HepG2 (cell line): Measurements from ENCODE around the gene AFF2. TPM values are rescaled to one million over a fixed set of nuclear protein-coding genes. Genes with fewer than 3 reads are reported as not detected.

ENCODE experiments used
- ATAC-seq: fragments of 200-7000 bp; cut with Tn5 transposase; 3 replicates; pipeline ENCODE4 v1.9.1; 2020; ENCODE audit warnings: mild to moderate bottlenecking, moderate library complexity
- BruUV-seq: library from RNA; stranded (reverse); fragments of 400-500 nt; replicated peaks from 2 replicates; lab custom pipeline; 2021; lab: Mats Ljungman, UMichigan
- CTCF ChIA-PET: fragments of 300-600 bp; formaldehyde crosslinking; extraction: SDS; loops from one replicate; lab custom pipeline; 2021; ENCODE audit warnings: low total read pairs, inconsistent platforms, low intra/inter-chr PET ratio; lab: Yijun Ruan, JAX
- POLR2A ChIA-PET: fragments of 350-600 bp; sonication (Branson Sonifier 250); formaldehyde crosslinking; loops from one replicate; lab custom pipeline; 2020; ENCODE audit warnings: antibody characterized with exemption, inconsistent platforms; lab: Yijun Ruan, JAX
- DNase-seq: peaks from one replicate; pipeline ENCODE4 v3.0.0-alpha.2; 2015; ENCODE audit warnings: low spot score
- FAIRE-seq: peaks from 3 replicates; lab custom pipeline; 2011; peaks lifted over from hg19 to GRCh38; lab: Jason Lieb, UNC
- H2AFZ ChIP-seq: one replicate; pipeline ENCODE4 v1.6.1; 2011; ENCODE audit warnings: low read length, inconsistent platforms
- H3K27ac ChIP-seq: fragments of 300-600 bp; 3 replicates; pipeline ENCODE4 v1.8.0; 2011; ENCODE audit warnings: mixed run types, mild to moderate bottlenecking, mixed read lengths, low read length, inconsistent platforms; ENCODE audit not compliant: insufficient read depth; ENCODE audit errors: extremely low read length
- H3K27me3 ChIP-seq, 2 experiments: fragments of 200-600 bp in 1 of 2; 2 replicates in 1 of 2; 3 replicates in 1 of 2; pipeline versions ENCODE4 v1.6.0 to v1.8.0; 2011; ENCODE audit warnings: low read length in 2 of 2, mild to moderate bottlenecking in 2 of 2, moderate library complexity in 2 of 2, inconsistent platforms in 1 of 2; ENCODE audit not compliant: insufficient read depth in 2 of 2, control insufficient read depth in 1 of 2
- H3K36me3 ChIP-seq, 2 experiments: fragments of 200-600 bp in 1 of 2; replicated peaks in 1 of 2; 2 replicates in 1 of 2; 3 replicates in 1 of 2; pipeline versions ENCODE4 v1.5.1 to v1.8.0; 2011; ENCODE audit warnings: low read length in 2 of 2, inconsistent platforms in 1 of 2; ENCODE audit not compliant: insufficient read depth in 2 of 2, control insufficient read depth in 1 of 2
- H3K4me1 ChIP-seq: 2 replicates; pipeline ENCODE4 v1.5.1; 2012; ENCODE audit warnings: low read length, inconsistent platforms; ENCODE audit not compliant: insufficient read depth
- H3K4me2 ChIP-seq: 2 replicates; pipeline ENCODE4 v1.6.0; 2011; ENCODE audit warnings: low read depth, low read length, inconsistent platforms
- H3K4me3 ChIP-seq, 3 experiments: fragments of 200-600 bp in 1 of 3; sonication (generic), shearing (Covaris generic) in 1 of 3; replicated peaks in 1 of 3; 2 replicates each; pipeline ENCODE4 v1.5.1; 2011 to 2016; ENCODE audit warnings: low read length in 3 of 3, inconsistent platforms in 2 of 3, low read depth in 2 of 3, mild to moderate bottlenecking in 2 of 3, control low read depth in 1 of 3, mixed read lengths in 1 of 3; ENCODE audit not compliant: insufficient read depth in 1 of 3
- H3K79me2 ChIP-seq: one replicate; pipeline ENCODE4 v1.6.1; 2011; ENCODE audit warnings: low read length, inconsistent platforms; ENCODE audit not compliant: insufficient read depth
- H3K9ac ChIP-seq: 2 replicates; pipeline ENCODE4 v1.6.0; 2011; ENCODE audit warnings: mild to moderate bottlenecking, low read depth, low read length, inconsistent platforms; ENCODE audit not compliant: insufficient read depth
- H3K9me3 ChIP-seq: 2 replicates; pipeline ENCODE4 v1.5.1; 2012; ENCODE audit warnings: mild to moderate bottlenecking, low read length
- H4K20me1 ChIP-seq: 2 replicates; pipeline ENCODE4 v1.6.0; 2011; ENCODE audit warnings: inconsistent platforms, mild to moderate bottlenecking, low read length, moderate library complexity; ENCODE audit not compliant: insufficient read depth
- ATF2 ChIP-seq: sonication (generic); formaldehyde crosslinking; IDR thresholded peaks from 2 replicates; pipeline ENCODE4 v1.4.0; 2020; ENCODE audit warnings: missing genetic modification reagents
- FOXP1 ChIP-seq, 2 experiments: fragments of 450-650 bp in 1 of 2; IDR thresholded peaks; 2 replicates each; pipeline ENCODE4 v1.6.1; 2017 to 2018; ENCODE audit warnings: antibody characterized with exemption in 1 of 2
- FUBP1 ChIP-seq: sonication (generic); formaldehyde crosslinking; IDR thresholded peaks from 2 replicates; pipeline ENCODE4 v1.5.1; 2020; ENCODE audit warnings: missing genetic modification reagents, mild to moderate bottlenecking, borderline replicate concordance
- GABPA ChIP-seq, 2 experiments: IDR thresholded peaks; 2 replicates each; pipeline ENCODE4 v1.6.1; 2011 to 2016; ENCODE audit warnings: low read depth in 2 of 2, low read length in 1 of 2, missing biosample characterization in 1 of 2, missing genetic modification characterization in 1 of 2
- HMG20B ChIP-seq: conservative IDR thresholded peaks from 2 replicates; pipeline ENCODE4 v1.6.1; 2016; ENCODE audit warnings: missing genetic modification reagents, missing compliant biosample characterization
- HOXD1 ChIP-seq: sonication (generic); formaldehyde crosslinking; IDR thresholded peaks from 2 replicates; pipeline ENCODE4 v1.5.0; 2020; ENCODE audit warnings: missing genetic modification reagents
- ZBED4 ChIP-seq: sonication (generic); formaldehyde crosslinking; IDR thresholded peaks from 2 replicates; pipeline ENCODE4 v1.4.0; 2020; ENCODE audit warnings: missing genetic modification reagents, borderline replicate concordance
- ZNF264 ChIP-seq: sonication (generic); formaldehyde crosslinking; IDR thresholded peaks from 2 replicates; pipeline ENCODE4 v1.4.0; 2020; ENCODE audit warnings: missing genetic modification reagents
- ZNF484 ChIP-seq: sonication (generic); formaldehyde crosslinking; IDR thresholded peaks from 2 replicates; pipeline ENCODE4 v1.5.1; 2020; ENCODE audit warnings: mild to moderate bottlenecking, low read depth, missing genetic modification reagents, borderline replicate concordance
- ZNF609 ChIP-seq: sonication (generic); formaldehyde crosslinking; IDR thresholded peaks from 2 replicates; pipeline ENCODE4 v1.4.0; 2020; ENCODE audit warnings: mild to moderate bottlenecking, missing genetic modification reagents, borderline replicate concordance
- ZNF670 ChIP-seq: sonication (generic); formaldehyde crosslinking; IDR thresholded peaks from 2 replicates; pipeline ENCODE4 v1.8.0; 2022; ENCODE audit warnings: mild to moderate bottlenecking, missing genetic modification reagents, borderline replicate concordance
- ZSCAN20 ChIP-seq: sonication (generic); formaldehyde crosslinking; IDR thresholded peaks from 2 replicates; pipeline ENCODE4 v1.4.0; 2020; ENCODE audit warnings: missing genetic modification reagents, mild to moderate bottlenecking, borderline replicate concordance
- WGBS: methylation state at CpG from one replicate; pipeline ENCODE4 v1.1.6; 2017; ENCODE audit warnings: low lambda C conversion rate; 5-methylcytosine and 5-hydroxymethylcytosine counted together
- in situ Hi-C: cut with HindIII; loops from 2 replicates; pipeline ENCODE4 v1.10.0; 2017; ENCODE audit warnings: low pct_unique_long_range_greater_than_20kb; ENCODE audit not compliant: extremely low pct_ligation_motif_present
- intact Hi-C: fragments of 100-400 bp; cut with micrococcal nuclease; formaldehyde crosslinking; loops from one replicate; pipeline ENCODE4 v1.10.0; 2022; ENCODE audit not compliant: unreplicated experiment
- polyA plus RNA-seq, 8 experiments: library from polyadenylated mRNA; depleted of rRNA in 3 of 8; stranded (reverse) in 7 of 8; unstranded in 1 of 8; fragments of >200 nt; fragmentation: Illumina TruSeq in 4 of 8; extraction: Trizol in 4 of 8; gene quantifications; 2 replicates each; pipeline versions ENCODE4 v1.2.1 to v1.2.3, GENCODE V29; 2011 to 2016; ENCODE audit warnings: low read depth in 4 of 8, missing spikeins in 1 of 8, mixed read lengths in 1 of 8; ENCODE audit not compliant: insufficient read depth in 1 of 8
- total RNA-seq, 5 experiments: library from RNA; depleted of rRNA; stranded (reverse); fragments of >200 nt; fragmentation: Illumina TruSeq; extraction: Trizol; gene quantifications; 2 replicates each; pipeline ENCODE4 v1.2.3, GENCODE V29; 2016; ENCODE audit warnings: low read depth in 1 of 5

The AFF2 gene
- total and polyA plus RNA-seq, 2 of the 13 experiments (the other 11 are each of a cell fraction or from before 2014, with no cell fraction given), result not detected

GRCh38 chrX:148556498-148556897 is 56.1 kb downstream of the AFF2 start:
- ATAC-seq (no peak), FAIRE-seq (no peak), DNase-seq (no peak)
- H3K4me3 ChIP-seq, result no peak overlapping the region
- H3K27ac ChIP-seq, result no peak overlapping the region
- H3K27me3 ChIP-seq, result no peaks in the 10 kb centered on the region
- CTCF ChIA-PET, result no interaction called here
- no peak overlapping the region for H3K9ac ChIP-seq
- WGBS, result 0% methylated on average over 1 of the region's 1 CpG
- no TSS peak for BruUV-seq
- H3K36me3 ChIP-seq, result no peaks in the 10 kb centered on the region
- no peak overlapping the region for H2AFZ ChIP-seq
- H4K20me1 ChIP-seq, result no peaks in the 10 kb centered on the region
- H3K9me3 ChIP-seq, result no peaks in the 10 kb centered on the region
- intact Hi-C loops (no loop called here), in situ Hi-C loops (no loop called here)
- H3K4me2 ChIP-seq, result no peak overlapping the region
- no peaks in the 10 kb centered on the region for H3K4me1 ChIP-seq
- POLR2A ChIA-PET, result no interaction called here
- no peaks in the 10 kb centered on the region for H3K79me2 ChIP-seq
- TF ChIP-seq ZNF670 (CRISPR knock-in tag) (no peak), ZNF609 (CRISPR knock-in tag) (no peak), FUBP1 (CRISPR knock-in tag) (no peak), HMG20B (CRISPR knock-in tag) (no peak), ZBED4 (CRISPR knock-in tag) (no peak), ZNF484 (CRISPR knock-in tag) (no peak), ZNF264 (CRISPR knock-in tag) (no peak), HOXD1 (CRISPR knock-in tag) (no peak), FOXP1 (IDR thresholded peaks at IDR 0.05) (no peak), FOXP1 (CRISPR knock-in tag; IDR thresholded peaks at IDR 0.05) (no peak), GABPA (IDR thresholded peaks at IDR 0.05; ENCODE audit: low read depth, low read length) (no peak), GABPA (CRISPR knock-in tag; IDR thresholded peaks at IDR 0.05; ENCODE audit: low read depth) (no peak), ATF2 (CRISPR knock-in tag) (no peak), ZSCAN20 (CRISPR knock-in tag) (no peak)
